Dedifferentiated amniotic fluid mesenchymal stem cell (primary cell): ENCODE results near the gene LHPP.

Source experiments
- DNase-seq: peaks from one replicate; pipeline ENCODE4 v3.0.0-alpha.2; 2016; ENCODE audit errors: extremely low spot score

LHPP gene

DNA sequence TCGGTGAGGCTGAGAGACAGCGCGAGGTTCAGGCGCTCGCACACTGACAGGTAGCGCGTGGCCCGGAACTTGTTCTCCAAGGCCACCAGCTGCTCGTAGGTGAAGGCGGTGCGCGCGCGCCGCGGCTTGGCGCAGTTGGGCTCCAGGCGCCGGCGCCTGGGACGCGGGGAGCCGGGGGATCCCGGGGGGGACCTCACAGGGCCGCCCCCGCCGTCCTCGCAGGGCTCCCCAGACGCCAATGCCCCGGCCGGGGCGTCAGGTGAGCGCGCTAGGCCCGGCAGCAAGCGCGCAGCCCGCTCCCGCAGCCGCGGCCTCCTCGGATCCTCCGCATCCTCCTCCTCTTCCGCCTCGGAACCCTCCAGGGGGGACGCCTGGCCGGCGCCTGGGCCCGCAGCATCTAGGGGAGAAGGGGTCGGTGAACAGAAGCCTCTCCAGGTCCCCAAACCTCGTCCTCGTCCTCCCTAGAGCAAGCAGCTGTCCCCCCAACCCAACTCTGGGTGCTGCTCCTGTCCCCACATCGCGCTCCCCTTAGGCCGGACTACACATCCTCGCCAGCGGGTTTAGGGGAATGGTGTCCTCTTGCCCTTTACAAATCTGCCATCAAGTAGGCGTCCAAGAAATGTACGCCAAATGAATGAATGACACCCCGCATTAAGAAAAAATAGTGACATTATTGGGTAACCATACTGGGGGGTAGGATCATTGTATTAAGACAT, 13.7 kb upstream of the LHPP start:
- DNase-seq, result no peak

DNA sequence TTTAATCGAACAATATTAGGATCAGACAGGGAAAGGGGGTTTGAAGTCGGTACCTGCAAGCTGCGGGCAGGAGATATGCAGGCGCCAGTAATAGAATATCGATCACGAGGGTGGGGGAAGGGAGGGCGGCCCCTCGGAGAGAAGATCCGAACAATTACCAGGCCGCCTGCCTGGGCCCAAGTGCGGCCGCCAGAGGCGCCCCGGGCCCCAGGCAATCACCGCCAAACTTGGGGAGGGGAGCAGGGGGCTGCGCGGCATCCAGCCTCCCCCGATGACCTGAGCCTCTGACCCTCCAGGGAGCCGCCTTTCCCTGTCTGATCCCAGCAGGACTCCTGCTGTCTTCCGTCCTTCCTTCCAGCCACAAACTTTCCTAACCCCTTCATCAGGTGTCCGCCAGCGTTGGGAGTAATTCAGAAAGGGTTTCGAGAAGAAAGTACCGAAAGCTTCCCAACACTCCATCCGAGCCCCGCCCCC, 12.9 kb upstream of the LHPP start:
- no peak for DNase-seq

DNA sequence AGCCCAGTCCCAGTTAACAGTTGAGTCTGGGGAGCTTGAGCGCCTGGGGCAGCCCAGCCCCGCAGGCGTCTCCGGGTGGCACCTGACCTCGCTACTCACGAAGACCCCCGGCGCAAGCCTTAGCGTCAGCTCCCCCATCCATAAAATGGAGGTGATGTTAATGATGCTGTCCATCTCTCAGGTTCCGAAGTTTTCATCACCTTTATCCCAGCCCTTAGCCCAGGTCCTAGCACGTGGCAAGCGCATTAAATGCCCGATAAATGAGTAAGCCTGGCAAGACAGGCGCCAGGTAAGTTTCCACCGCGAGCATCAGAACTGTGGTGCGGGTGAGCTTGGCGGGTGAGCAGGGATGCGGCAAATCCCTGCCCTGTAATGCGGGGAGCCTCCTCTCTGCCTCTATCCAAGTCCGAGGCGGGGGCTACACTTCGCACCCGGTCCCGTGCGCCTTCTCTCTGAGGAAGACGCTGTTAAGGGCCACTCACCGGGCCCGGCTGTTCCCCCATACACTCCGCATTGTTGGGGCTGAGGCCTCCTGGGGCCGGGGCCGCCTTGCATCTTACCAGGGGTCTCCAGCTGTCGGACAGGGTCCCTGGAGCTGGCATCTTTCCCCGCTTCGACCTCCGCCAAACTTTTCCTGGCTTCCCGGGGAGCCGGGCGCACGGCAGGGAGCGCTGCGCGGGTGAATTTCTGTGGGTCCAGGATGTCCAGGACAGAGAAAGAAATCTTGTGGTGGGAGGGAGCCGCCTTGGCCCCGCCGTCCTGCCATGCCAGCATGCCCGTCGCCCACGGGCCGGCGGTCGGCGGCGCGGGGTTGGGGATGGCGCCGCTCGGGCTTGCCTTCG, 12.2 kb upstream of the LHPP start:
- DNase-seq, result no peak

DNA sequence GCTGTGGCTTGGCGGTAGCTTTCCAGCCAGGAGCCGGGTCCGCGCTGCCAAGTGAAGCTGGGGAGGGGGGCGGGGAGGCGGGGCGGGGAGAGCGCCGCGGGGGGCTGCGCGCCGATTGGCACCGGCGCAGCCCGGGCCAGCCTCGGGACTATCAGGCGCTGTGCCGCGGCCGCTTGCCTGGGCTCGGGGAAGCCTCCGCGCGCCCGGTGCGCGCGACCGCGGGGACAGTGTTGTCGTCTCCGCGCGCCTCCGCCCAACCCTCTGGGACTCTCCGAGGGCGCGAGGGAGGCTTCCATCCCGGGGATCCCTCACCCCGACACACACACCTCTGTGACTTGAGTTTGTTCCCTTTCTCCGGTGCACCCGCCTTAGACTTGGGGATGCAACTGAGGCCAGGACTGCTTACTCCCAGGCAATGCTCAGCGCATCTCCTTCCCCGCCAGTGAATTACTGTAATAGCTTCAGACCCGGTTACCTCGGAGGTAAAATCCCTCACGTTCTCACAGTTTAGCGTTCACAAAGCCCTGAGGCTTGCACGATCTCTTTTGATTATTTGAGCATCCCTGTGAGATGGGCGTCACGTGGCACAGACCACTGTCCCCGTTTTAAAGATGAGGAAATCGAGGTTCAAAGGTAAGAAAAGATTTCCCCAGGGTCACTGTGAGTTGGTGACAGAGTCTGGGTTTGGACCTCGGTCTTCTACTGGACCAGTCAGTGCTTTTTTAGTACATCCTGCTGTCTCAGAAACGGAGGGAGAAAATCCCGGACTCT, 11.4 kb upstream of the LHPP start, which contains the start of gene NKX1-2:
TSS of gene NKX1-2 (minus strand) at position 24 of the 771 bp plus-strand sequence. CDS start 92 bp downstream, outside the sequence.
- no peak for DNase-seq

DNA sequence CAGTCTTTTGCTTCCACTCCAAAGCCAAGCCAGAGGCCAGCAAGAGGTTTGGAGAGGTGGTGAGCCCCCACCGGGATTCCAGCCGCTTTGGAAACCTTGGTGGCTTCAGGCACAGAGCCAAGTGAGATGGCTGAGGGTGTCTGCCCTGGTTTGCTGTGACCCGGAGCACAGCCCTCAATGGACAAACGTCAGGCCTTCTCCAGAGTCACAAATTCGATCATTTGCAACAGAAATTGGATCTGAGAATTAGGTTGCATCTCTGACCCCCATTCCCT, 10.9 kb upstream of the LHPP start:
- DNase-seq, result no peak

DNA sequence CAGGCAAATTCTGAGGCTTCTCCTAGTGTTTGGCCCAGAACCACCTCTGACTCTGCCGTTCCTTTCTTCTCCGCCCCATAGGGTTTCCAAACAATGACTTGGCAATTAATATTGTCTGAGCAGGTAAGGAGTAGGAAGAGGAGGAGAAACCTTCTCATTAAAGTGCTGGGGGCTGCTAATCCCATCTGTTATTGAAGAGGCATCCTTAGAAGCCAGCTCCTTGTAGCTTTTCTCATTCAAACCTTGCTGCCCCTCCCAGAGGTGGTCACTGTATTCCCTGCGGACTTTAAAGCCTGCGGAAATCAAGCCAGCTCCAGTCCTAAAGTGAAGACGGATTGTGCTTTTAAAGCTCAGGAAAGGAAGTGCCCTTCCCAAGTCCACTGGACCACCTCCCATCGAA, 10.3 kb upstream of the LHPP start:
- no peak for DNase-seq

DNA sequence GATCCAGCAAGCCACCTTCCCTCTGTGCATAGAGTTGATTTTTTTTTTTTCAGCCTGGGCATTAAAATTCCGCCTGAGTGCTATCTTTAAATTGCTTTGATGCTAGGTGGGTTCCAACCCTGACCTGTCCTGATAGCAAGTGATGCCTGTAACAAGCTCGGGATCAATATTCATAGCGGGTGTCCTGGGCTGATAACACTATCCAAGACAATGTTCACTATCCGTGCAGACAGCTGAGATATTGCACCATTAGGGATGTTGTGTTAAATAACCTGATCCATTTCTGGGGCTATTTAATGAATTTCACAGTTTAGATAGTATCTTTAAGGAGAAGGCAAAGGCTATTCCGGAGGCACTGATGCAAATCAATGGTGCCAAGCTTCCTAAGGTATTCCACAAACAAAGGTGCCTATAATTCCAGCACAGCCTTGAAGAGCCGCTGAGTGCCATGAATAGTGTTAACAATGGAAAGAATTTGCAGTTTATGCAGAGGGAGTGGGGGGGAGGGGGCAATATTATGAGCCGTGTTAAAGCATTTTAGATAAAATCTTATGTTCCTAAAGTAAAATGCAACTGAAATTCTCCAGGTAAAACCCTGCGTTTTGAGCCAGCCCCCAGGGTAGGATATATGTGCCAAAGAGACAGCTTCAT, 7.5 kb upstream of the LHPP start:
- DNase-seq, result no peak

DNA sequence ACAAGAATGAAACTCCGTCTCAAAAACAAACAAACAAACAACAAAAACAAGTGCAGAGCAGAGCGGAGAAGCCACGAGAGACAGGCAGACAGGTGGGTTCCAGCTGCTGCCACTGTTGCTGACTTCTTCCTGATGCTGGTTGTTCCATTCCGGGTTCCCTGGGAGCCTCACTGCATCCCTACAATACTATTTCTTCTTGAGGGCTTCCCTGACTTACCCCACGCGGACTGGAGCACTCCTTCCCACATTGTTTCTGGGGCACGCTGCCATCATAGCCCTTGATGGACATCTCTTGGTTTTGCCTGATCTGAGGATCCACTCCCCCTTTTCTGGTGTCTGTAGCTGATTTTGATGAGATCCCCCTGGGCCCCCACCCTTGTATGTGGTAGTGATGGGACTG, 6.2 kb upstream of the LHPP start:
- DNase-seq, result no peak

DNA sequence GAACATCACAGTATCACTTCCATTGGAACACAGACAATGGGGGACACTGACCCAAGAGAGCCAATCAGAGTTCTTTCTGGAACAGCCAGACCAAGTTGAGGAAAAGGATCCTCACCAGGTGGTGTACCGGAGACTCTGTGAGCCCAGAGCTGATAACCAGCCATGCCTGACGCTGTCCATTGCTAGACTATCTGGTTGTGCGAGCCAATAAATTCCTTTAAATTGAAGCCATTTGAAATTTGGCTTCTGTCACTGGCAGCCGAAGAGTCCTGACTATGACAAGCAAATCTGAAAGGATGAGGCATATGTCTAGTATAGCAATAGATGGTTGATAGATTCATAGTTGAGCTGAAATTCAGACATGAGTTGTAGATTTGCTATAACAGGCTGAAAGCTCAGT, 3.1 kb upstream of the LHPP start:
- DNase-seq, result no peak

DNA sequence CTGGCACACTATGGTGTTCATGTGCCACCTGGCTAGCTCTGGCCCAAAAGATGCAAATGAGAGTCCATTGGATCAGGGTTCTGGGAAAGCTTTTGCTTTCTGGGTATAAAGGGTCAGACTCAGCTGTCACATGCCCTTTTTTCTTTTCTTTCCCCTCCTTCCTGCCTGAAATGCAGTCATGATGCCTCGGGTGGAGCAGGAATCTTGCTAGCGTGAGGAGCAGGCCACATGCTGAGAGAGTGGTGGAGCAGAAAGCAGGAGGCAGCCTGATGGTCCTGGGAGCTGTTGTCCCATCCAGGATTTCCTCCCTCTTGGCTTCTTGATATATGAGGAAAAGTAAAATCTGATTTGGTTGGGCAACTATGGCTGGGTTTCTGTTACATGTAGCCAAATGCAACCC, 2.7 kb upstream of the LHPP start:
- DNase-seq, result no peak

DNA sequence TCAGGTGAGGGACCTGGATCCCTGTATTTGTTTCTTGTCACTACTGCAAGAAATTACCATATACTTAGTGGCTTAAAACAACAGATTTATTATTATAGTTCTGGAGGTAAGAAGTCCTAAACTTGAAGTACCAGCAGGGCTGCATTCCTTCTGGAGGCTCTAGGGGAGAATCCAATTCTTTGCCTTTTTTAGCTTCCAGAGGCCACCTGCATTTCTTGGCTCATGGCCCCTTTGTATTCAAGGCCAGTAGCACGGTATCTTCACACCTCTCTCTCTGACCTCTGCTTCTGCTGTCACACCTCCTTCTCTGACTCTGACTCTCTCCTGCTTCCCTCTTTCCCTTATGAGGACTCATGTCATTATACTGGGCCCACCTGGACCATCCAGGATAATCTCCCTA, 2.2 kb upstream of the LHPP start:
- DNase-seq, result no peak

DNA sequence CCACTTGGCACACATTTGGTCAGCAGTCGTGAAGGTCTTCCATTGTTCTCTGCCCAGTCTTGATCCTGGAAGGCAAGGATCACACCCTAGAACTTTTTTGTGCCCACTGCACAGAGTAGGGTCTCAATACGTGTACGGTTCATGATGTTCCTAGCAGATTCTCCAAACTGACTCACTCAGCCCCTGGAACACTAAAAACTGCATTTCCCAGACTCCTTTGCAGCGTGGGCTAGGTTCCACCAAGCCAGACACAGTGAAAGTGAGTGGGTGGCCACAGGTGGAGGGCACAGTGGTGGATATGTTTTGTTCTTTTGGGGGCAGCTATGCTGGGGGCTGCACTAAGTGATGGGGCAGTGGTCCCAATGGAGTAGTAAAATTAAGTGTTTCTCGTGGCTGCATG, 1.5 kb upstream of the LHPP start:
- DNase-seq, result no peak

DNA sequence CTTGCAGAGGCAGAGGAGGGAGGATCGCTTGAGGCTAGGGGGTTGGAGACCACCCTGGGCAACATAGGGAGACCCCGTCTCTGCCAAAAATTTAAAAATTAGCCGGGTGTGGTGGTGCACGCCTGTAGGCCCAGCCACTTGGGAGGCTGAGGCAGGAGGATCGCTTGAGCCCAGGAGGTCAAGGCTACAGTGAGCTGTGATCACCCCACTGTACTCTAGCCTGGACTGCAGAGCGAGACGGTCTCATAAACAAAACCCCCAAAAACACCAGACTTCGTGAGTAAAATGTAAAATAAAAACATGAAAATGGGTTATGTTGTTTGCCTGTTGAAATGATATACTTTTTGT, 699 bp downstream of the LHPP start:
- no peak for DNase-seq

DNA sequence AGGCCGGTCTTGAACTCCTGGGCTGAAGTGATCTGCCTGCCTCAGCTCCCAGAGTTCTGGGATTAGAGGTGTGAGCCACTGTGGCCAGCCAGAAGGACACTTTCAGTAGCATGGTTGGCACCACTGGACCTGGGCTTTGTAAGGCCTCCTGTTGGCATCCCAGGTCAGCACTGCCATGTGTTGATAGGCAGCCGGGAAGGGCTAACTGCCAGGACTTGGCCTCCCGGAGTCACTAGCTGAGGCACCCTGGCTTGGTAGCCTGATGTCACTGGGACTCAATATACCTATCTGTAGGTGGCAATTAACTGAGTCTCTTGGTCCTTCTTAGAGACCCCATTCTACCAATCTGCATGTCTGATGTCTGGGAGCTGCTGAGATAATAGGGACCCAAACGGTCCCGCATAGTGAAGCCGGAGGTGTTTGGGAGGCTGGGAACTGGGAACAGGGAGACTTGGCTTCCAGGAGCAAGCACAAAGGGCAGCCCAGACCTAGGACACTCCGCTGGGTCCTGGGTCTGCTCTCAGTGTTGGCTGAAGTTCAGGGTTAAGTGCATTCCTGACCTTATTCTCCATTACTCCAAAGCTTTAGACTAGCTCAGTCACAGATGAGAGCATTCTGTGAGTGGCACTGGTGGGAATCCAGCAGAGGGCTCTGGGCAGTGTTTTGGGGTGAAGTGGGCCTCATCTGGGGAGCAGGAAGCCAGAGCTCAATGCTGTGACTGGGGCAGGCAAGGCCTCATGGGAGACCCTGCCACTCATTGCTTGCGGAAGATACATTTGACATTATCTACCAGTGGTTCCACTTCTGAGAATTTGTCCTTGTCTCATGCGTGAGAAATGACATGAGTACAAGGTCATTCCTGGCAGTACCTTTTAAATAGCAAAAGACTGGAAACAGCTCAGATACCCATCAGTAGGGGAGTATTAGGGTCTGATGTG, 2.7 kb downstream of the LHPP start:
- no peak for DNase-seq

DNA sequence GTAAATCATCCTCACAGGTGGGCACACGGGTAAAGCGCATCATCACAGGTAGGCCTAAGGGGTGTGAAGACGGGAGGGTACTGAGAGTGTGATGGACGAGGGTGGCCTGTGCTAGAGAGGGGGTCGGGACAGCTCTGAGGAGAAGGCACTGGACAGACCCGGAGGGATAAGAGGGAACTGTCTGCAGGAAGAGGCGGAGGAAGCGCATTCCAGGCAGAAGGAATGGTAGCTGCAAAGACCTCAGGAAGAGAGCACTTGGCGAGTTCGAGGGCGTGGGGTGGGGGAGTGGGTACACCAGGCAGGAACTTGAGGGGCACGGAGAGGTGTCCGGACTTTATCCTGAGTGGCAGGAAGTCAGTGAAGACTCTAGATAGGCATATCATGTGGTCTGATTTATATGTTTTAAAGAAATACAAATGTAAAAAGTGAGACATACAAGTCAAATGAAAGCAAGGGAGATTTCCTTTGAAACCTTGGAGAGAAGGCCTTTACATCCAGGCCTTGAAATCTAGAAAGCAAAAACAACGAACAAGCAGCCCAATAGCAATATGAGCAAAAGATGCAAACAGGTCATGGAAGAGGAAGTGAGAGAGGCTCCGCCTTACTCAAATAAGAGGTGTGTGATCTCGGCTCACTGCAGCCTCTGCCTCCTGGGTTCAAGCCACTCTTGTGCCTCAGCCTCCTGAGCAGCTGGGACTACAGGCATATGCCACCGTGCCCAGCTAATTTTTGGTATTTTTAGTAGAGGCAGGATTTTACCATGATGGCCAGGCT, 3.6 kb downstream of the LHPP start:
- no peak for DNase-seq

DNA sequence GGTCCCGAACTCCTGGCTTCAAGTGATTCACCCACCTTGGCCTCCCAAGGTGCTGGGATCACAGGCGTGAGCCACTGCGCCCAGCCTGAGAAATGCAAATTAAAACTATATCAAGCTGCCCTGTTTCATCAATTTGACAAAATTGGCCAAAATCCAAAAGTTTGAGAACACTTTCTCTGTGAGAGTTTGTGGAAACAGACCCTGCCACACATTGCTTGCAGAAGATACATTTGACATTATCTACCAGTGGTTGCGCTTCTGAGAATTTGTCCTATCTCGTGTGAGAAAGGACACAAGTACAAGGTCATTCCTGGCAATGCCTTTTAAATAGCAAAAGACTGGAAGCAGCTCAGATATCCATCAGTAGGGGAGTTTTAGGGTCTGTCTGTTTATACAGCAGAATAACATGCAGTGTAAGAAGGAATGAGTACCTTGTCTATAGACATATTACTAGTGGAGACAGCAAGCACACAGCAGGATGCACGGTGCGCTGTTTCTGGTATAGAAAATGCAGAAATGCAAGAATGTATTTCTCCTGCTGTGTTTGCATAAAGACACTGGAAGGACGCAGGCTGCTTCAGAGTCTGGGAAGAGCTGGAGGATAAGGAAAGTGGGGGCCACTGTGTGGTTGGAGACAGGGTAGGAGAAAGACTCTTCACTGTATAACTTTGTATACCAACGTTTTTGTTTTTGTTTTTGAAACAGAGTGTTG, 4.3 kb downstream of the LHPP start:
- no peak for DNase-seq

DNA sequence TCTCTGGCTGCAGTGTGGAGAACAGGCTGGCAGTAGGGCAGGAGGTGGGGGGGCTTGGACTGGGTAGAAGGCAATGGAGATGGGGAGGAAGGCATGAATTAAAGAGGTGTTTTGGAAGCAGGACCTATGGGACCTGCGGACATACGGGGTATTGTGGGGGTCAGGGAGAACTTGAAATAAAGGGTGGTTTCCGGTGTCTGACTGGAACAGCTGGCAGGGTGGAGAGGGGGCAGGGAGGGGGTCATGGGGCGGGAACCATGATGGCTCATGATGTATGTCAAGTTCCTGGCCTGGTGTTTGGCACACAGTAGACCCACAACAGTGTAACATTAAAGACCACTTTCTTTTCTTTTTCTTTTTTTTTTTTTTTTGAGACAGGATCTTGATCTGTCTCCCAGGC, 5.5 kb downstream of the LHPP start:
- DNase-seq, result no peak

DNA sequence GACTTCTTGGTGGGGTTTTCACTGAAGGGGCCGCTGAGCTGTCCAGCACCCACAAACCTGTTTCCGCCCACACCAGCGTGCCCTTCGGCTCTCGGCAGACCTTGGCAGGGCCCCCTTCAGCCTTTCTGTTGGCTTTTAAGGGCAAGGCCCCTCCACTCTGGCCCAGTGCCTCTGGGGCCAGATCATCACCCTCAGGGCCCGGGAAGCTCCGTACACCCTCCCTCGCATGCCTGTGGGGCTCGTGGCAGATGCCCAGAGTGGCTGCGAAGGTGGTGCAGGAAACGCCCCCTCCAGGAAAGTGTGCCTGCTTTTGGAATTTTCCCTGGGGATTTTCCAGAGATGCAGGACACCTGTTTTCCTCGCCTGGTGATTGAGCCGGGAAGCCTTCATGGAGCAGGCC, 7.0 kb downstream of the LHPP start:
- DNase-seq, result no peak

DNA sequence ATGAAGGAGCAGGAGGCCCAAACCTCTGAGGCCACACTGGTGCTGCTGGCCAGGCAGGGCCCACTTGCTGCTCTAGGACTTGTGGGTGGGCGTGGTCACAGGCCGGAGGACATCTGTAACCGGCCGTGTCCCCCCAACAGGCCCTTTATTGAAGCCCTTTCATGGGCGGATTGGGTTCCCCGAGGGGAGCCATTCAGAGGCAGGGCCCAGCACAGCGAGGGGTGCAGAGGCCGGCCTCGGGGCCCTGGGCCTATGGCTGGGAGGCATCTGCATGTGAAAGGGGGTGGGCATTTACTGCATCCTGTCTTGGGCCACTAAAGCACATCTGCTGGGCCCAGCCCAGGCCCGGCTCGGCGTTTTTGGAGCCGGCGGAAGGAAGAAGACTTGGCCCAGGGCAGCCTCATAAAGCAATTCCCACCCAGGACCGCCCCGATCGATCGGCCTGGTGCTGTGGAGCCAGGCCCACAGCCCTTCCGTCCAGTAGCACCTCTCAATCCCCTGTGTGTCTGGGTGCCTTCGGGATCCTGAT, 8.4 kb downstream of the LHPP start:
- DNase-seq, result no peak
